Colon (tissue), 2 donors: ENCODE results near the gene PTPRN2.

Source experiments
- FAIRE-seq: peaks from 2 replicates; lab custom pipeline; 2012; peaks lifted over from hg19 to GRCh38; lab: Jason Lieb, UNC
- donor health status: control.
- donor health status: control.

The PTPRN2 gene

GRCh38 chr7:157615101-157615817, 972.4 kb downstream of the PTPRN2 start:
- no peak for FAIRE-seq

- FAIRE-seq, result no peak
These were observed 973.1 kb downstream of the PTPRN2 start for GRCh38 chr7:157614457-157615020.

GRCh38 chr7:157613575-157614322, 973.9 kb downstream of the PTPRN2 start:
- FAIRE-seq, result no peak

GRCh38 chr7:157612664-157613561, 974.7 kb downstream of the PTPRN2 start:
- FAIRE-seq, result no peak

- no peak for FAIRE-seq
These were observed 975.5 kb downstream of the PTPRN2 start for GRCh38 chr7:157612009-157612663.

- no peak for FAIRE-seq
These were observed 976.3 kb downstream of the PTPRN2 start for GRCh38 chr7:157611341-157611740.

- no peak for FAIRE-seq
These were observed 976.8 kb downstream of the PTPRN2 start for GRCh38 chr7:157610671-157611295.

- no peak for FAIRE-seq
These were observed 977.5 kb downstream of the PTPRN2 start for GRCh38 chr7:157609932-157610640.

GRCh38 chr7:157609516-157609915, 978.1 kb downstream of the PTPRN2 start:
- no peak for FAIRE-seq

GRCh38 chr7:157607218-157607617, 980.4 kb downstream of the PTPRN2 start:
- no peak for FAIRE-seq

- FAIRE-seq, result no peak
These were observed 981.5 kb downstream of the PTPRN2 start for GRCh38 chr7:157606140-157606539.

- FAIRE-seq, result no peak
These were observed 982.0 kb downstream of the PTPRN2 start for GRCh38 chr7:157605638-157606037.

GRCh38 chr7:157604661-157605381, 982.8 kb downstream of the PTPRN2 start:
- FAIRE-seq, result no peak

- no peak for FAIRE-seq
These were observed 983.9 kb downstream of the PTPRN2 start for GRCh38 chr7:157603716-157604115.

- no peak for FAIRE-seq
These were observed 984.6 kb downstream of the PTPRN2 start for GRCh38 chr7:157603005-157603404.

GRCh38 chr7:157602581-157602980, 985.0 kb downstream of the PTPRN2 start:
- FAIRE-seq, result no peak

GRCh38 chr7:157602156-157602555, 985.5 kb downstream of the PTPRN2 start:
- FAIRE-seq, result no peak

GRCh38 chr7:157601530-157601929, 986.1 kb downstream of the PTPRN2 start:
- FAIRE-seq, result no peak

GRCh38 chr7:157599491-157599890, 988.1 kb downstream of the PTPRN2 start:
- no peak for FAIRE-seq

- FAIRE-seq, result no peak
These were observed 990.1 kb downstream of the PTPRN2 start for GRCh38 chr7:157597562-157597961.
